Astrocyte (in vitro differentiated cells and primary cell): ENCODE measurements around the gene MLLT1. TPM values are rescaled to one million over a fixed set of nuclear protein-coding genes. Genes with fewer than 3 reads are reported as not detected.

Source experiments
- DNase-seq: peaks from one replicate; pipeline ENCODE4 v3.0.0-alpha.2; 2010; ENCODE audit warnings: low read depth
- FAIRE-seq: peaks from 2 replicates; lab custom pipeline; 2011; peaks lifted over from hg19 to GRCh38; lab: Jason Lieb, UNC
- H2AFZ ChIP-seq: 2 replicates; pipeline ENCODE4 v1.6.0; 2012; ENCODE audit warnings: low read depth, low read length, inconsistent platforms
- H3K27ac ChIP-seq: 2 replicates; pipeline ENCODE4 v1.5.1; 2011; ENCODE audit warnings: low read depth, low read length, inconsistent platforms
- H3K27me3 ChIP-seq: 2 replicates; pipeline ENCODE4 v1.6.0; 2011; ENCODE audit warnings: low read length, inconsistent platforms; ENCODE audit not compliant: insufficient read depth
- H3K36me3 ChIP-seq: 2 replicates; pipeline ENCODE4 v1.5.1; 2011; ENCODE audit warnings: low read length, inconsistent platforms; ENCODE audit not compliant: insufficient read depth
- H3K4me1 ChIP-seq: 2 replicates; pipeline ENCODE4 v1.5.1; 2011; ENCODE audit warnings: low read length, inconsistent platforms; ENCODE audit not compliant: insufficient read depth
- H3K4me2 ChIP-seq: 2 replicates; pipeline ENCODE4 v1.6.0; 2012; ENCODE audit warnings: low read length, inconsistent platforms
- H3K4me3 ChIP-seq: 2 replicates; pipeline ENCODE4 v1.5.1; 2011; ENCODE audit warnings: low read depth, mild to moderate bottlenecking, low read length, inconsistent platforms; ENCODE audit not compliant: insufficient read depth
- H3K79me2 ChIP-seq: 2 replicates; pipeline ENCODE4 v1.6.0; 2012; ENCODE audit warnings: mild to moderate bottlenecking, low read length, inconsistent platforms; ENCODE audit not compliant: insufficient read depth
- H3K9ac ChIP-seq: 2 replicates; pipeline ENCODE4 v1.6.0; 2012; ENCODE audit warnings: mild to moderate bottlenecking, low read length, inconsistent platforms
- H3K9me3 ChIP-seq: 2 replicates; pipeline ENCODE4 v1.5.1; 2012; ENCODE audit warnings: low read depth, mild to moderate bottlenecking, low read length, inconsistent platforms; ENCODE audit not compliant: insufficient read depth
- H4K20me1 ChIP-seq: 2 replicates; pipeline ENCODE4 v1.6.0; 2012; ENCODE audit warnings: low read length, inconsistent platforms; ENCODE audit not compliant: insufficient read depth
- H3K27ac Mint-ChIP-seq: one replicate; pipeline ENCODE4 v1.8.0; 2021; ENCODE audit warnings: mild to moderate bottlenecking, mixed read lengths; ENCODE audit not compliant: unreplicated experiment
- H3K27me3 Mint-ChIP-seq: one replicate; pipeline ENCODE4 v1.8.0; 2021; ENCODE audit warnings: low read depth, mixed read lengths; ENCODE audit not compliant: unreplicated experiment
- H3K36me3 Mint-ChIP-seq: one replicate; pipeline ENCODE4 v1.8.0; 2021; ENCODE audit warnings: low read depth, mixed read lengths; ENCODE audit not compliant: unreplicated experiment
- H3K4me1 Mint-ChIP-seq: one replicate; pipeline ENCODE4 v1.8.0; 2021; ENCODE audit warnings: low read depth, mixed read lengths; ENCODE audit not compliant: unreplicated experiment
- H3K4me3 Mint-ChIP-seq: one replicate; pipeline ENCODE4 v1.8.0; 2021; ENCODE audit warnings: mild to moderate bottlenecking, moderate library complexity, mixed read lengths; ENCODE audit not compliant: unreplicated experiment
- H3K9me3 Mint-ChIP-seq: one replicate; pipeline ENCODE4 v1.8.0; 2021; ENCODE audit warnings: mild to moderate bottlenecking, mixed read lengths; ENCODE audit not compliant: unreplicated experiment
- EZH2 ChIP-seq: IDR thresholded peaks from 2 replicates; pipeline ENCODE4 v1.6.1; 2012; ENCODE audit warnings: mild to moderate bottlenecking, low read length, inconsistent platforms; ENCODE audit not compliant: insufficient read depth
- total RNA-seq: library from RNA; stranded (reverse); gene quantifications from 2 replicates; pipeline ENCODE4 v1.2.1, GENCODE V29; 2021
- TF ChIP-seq, protein P1 (sequence below): IDR thresholded peaks from 2 replicates; pipeline ENCODE4 v1.5.1; 2011; ENCODE audit warnings: low read depth, mild to moderate bottlenecking, inconsistent platforms, low read length, moderate library complexity; ENCODE audit not compliant: insufficient read depth

The MLLT1 gene
- total RNA-seq, 1 donor from 2014 or later, result 46.0 TPM

DNA sequence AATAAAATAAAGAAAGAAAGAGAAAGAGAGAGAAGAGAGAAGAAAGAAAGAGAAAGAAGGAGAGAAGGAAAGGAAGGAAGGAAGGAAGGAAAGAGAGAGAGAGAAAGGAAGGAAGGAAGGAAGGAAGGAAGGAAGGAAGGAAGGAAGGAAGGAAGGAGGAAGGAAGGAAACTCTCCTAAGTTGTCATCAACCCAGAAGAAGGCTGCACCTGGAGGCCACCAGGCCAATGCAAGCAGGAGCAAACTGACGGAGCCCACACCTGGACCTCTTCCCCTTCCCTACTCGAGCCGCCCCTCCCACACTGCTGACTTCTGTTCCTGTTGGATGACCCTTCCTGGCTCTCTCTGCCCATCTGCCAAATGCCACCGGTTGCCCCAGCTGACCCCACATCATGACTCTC, 45.0 kb upstream of the MLLT1 start:
- Histone ChIP-seq H3K27ac (no peak overlapping the region), H3K9ac (no peak overlapping the region), H4K20me1 (no peaks in the 10 kb centered on the region), H3K27me3 (peaks cover 13% of the 10 kb centered on the region), H3K4me1 (no peaks in the 10 kb centered on the region), H3K4me2 (no peak overlapping the region), H2AFZ (no peak overlapping the region), H3K36me3 (no peaks in the 10 kb centered on the region), H3K79me2 (no peaks in the 10 kb centered on the region), H3K9me3 (no peaks in the 10 kb centered on the region), H3K4me3 (no peak overlapping the region)
- no peak overlapping the region for H3K4me3 Mint-ChIP-seq
- no peak for TF ChIP-seq EZH2
- TF ChIP-seq, protein P1, sequence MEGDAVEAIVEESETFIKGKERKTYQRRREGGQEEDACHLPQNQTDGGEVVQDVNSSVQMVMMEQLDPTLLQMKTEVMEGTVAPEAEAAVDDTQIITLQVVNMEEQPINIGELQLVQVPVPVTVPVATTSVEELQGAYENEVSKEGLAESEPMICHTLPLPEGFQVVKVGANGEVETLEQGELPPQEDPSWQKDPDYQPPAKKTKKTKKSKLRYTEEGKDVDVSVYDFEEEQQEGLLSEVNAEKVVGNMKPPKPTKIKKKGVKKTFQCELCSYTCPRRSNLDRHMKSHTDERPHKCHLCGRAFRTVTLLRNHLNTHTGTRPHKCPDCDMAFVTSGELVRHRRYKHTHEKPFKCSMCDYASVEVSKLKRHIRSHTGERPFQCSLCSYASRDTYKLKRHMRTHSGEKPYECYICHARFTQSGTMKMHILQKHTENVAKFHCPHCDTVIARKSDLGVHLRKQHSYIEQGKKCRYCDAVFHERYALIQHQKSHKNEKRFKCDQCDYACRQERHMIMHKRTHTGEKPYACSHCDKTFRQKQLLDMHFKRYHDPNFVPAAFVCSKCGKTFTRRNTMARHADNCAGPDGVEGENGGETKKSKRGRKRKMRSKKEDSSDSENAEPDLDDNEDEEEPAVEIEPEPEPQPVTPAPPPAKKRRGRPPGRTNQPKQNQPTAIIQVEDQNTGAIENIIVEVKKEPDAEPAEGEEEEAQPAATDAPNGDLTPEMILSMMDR, result no peak
- no peaks in the 10 kb centered on the region for H3K4me1 Mint-ChIP-seq
- peaks cover 13% of the 10 kb centered on the region for H3K27me3 Mint-ChIP-seq
- H3K36me3 Mint-ChIP-seq, result no peaks in the 10 kb centered on the region
- FAIRE-seq (no peak), DNase-seq (no peak)
- H3K27ac Mint-ChIP-seq, result no peak overlapping the region
- peaks cover 9% of the 10 kb centered on the region for H3K9me3 Mint-ChIP-seq

DNA sequence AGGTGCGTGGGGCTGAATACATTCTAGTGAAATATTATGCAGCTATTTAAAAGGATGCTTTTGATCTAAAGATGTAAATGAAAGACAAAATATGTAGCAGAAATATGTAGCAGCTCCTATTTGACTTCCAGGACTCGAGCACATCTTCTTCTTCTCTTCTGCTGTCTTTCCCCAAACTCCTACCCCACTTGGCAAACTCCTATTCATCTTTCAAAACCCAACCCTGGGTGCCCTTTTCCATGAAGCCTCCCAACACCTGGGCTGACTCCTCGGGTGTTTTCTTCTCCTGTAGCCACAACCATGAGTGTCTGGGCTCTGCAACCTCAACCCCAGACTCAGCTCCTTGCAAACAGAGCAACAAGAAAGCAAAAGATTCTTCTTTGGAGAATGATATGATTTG, 42.5 kb upstream of the MLLT1 start:
- no peak overlapping the region for H3K9ac ChIP-seq
- no peak overlapping the region for H3K4me2 ChIP-seq
- no peak for DNase-seq
- peaks cover 13% of the 10 kb centered on the region for H3K27me3 Mint-ChIP-seq
- no peak overlapping the region for H2AFZ ChIP-seq
- H3K9me3 ChIP-seq, result no peaks in the 10 kb centered on the region
- H3K27ac ChIP-seq, result no peak overlapping the region
- H4K20me1 ChIP-seq, result no peaks in the 10 kb centered on the region
- TF ChIP-seq, protein P1, result no peak
- no peak for TF ChIP-seq EZH2
- peaks cover 12% of the 10 kb centered on the region for H3K9me3 Mint-ChIP-seq
- H3K27ac Mint-ChIP-seq, result no peak overlapping the region
- no peaks in the 10 kb centered on the region for H3K4me1 Mint-ChIP-seq
- no peaks in the 10 kb centered on the region for H3K79me2 ChIP-seq
- H3K4me3 Mint-ChIP-seq, result no peak overlapping the region
- no peak for FAIRE-seq
- peaks cover 13% of the 10 kb centered on the region for H3K27me3 ChIP-seq
- H3K4me3 ChIP-seq, result no peak overlapping the region
- no peaks in the 10 kb centered on the region for H3K36me3 Mint-ChIP-seq
- H3K36me3 ChIP-seq, result no peaks in the 10 kb centered on the region
- no peaks in the 10 kb centered on the region for H3K4me1 ChIP-seq

DNA sequence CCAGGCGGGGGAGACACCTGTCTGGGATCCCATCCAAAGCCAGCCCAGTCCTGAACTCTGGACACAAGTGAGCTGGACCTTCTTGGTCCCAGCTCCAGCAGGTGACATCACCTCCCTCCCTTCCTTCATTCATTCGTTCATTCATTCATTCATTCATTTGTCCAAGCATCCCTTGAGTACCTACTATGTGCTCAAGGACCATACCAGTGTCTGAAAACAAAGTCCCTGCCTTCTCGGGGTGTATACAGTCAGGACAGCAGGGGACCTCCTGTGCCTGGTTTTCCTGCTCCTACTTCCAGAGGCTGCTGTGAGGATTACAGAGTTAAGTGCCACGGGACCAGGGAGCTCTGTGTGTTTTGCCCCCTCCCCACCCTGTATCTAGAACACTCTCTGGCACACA, 39.6 kb upstream of the MLLT1 start:
- no peaks in the 10 kb centered on the region for H3K36me3 Mint-ChIP-seq
- TF ChIP-seq EZH2, result no peak
- TF ChIP-seq, protein P1, result no peak
- Histone ChIP-seq H3K36me3 (no peaks in the 10 kb centered on the region), H2AFZ (no peak overlapping the region), H3K4me2 (no peak overlapping the region), H3K9me3 (no peaks in the 10 kb centered on the region), H3K9ac (no peak overlapping the region), H3K4me3 (no peak overlapping the region), H3K79me2 (no peaks in the 10 kb centered on the region), H3K27ac (no peak overlapping the region), H4K20me1 (no peaks in the 10 kb centered on the region), H3K27me3 (peaks cover 11% of the 10 kb centered on the region), H3K4me1 (no peaks in the 10 kb centered on the region)
- FAIRE-seq (no peak), DNase-seq (no peak)
- no peak overlapping the region for H3K27ac Mint-ChIP-seq
- peaks cover 7% of the 10 kb centered on the region for H3K27me3 Mint-ChIP-seq
- H3K4me3 Mint-ChIP-seq, result no peak overlapping the region
- no peaks in the 10 kb centered on the region for H3K4me1 Mint-ChIP-seq
- H3K9me3 Mint-ChIP-seq, result peaks cover 3% of the 10 kb centered on the region
